ENCODE results near the gene RC3H1. TPM values are rescaled to one million over a fixed set of nuclear protein-coding genes. Genes with fewer than 3 reads are reported as not detected.
A peak's percentile ranks its signal among the peaks of the same experiment; 100 is the strongest.
"Not testable (repeated sequence)": the region's sequence is repeated elsewhere in the genome, so short reads cannot be mapped to it uniquely, and the experiment has no call there.

Gene RC3H1
- total RNA-seq = 19.1 TPM
- long read RNA-seq, partial matches to known transcripts = 2 of 5 reads
- long read RNA-seq, other reads (novel, unspliced or antisense) = 3 of 5 reads

GRCh38 chr1:174022080-174022975 is at the start of gene RC3H1:
TSS of gene RC3H1 (minus strand) at chr1:174022357. CDS start at chr1:173992985, 29,372 bp downstream.
- no peaks in the 10 kb centered on the region for H3K9me3 ChIP-seq (replicated peaks)
- no peaks in the 10 kb centered on the region for H3K27me3 ChIP-seq (ENCODE audit: low read depth)
- peak within 1 kb of the TSS; percentile 98 for H3K4me3 ChIP-seq
- peaks cover 3% of the 10 kb centered on the region for H3K36me3 ChIP-seq
- peak within 1 kb of the TSS; percentile 98 for H3K27ac ChIP-seq (replicated peaks)
- intact Hi-C loops (cut with micrococcal nuclease) = no loop called here
- peaks cover 60% of the 10 kb centered on the region for H3K4me1 ChIP-seq
- peak; percentile 93 for DNase-seq
- TF ChIP-seq CTCF (IDR thresholded peaks at IDR 0.05; ENCODE audit: borderline replicate concordance) = no peak

GRCh38 chr1:174070614-174071013 is 48.5 kb upstream of the RC3H1 start:
- no peak for TF ChIP-seq CTCF (IDR thresholded peaks at IDR 0.05; ENCODE audit: borderline replicate concordance)
- no peaks in the 10 kb centered on the region for H3K4me1 ChIP-seq
- H3K4me3 ChIP-seq = no peak overlapping the region
- no peak for DNase-seq
- H3K9me3 ChIP-seq (replicated peaks) = no peaks in the 10 kb centered on the region
- no peaks in the 10 kb centered on the region for H3K36me3 ChIP-seq
- H3K27me3 ChIP-seq (ENCODE audit: low read depth) = no peaks in the 10 kb centered on the region
- H3K27ac ChIP-seq (replicated peaks) = no peak overlapping the region
- intact Hi-C loops (cut with micrococcal nuclease) = loop anchor here (10.0 kb wide), 1 partner anchor 86 kb away; no protein-coding TSS in a partner anchor

- Histone ChIP-seq H3K36me3 (no peaks in the 10 kb centered on the region), H3K4me3 (no peak overlapping the region), H3K9me3 (replicated peaks) (no peaks in the 10 kb centered on the region), H3K27me3 (ENCODE audit: low read depth) (no peaks in the 10 kb centered on the region), H3K27ac (replicated peaks) (no peak overlapping the region), H3K4me1 (no peaks in the 10 kb centered on the region)
- no peak for DNase-seq
- intact Hi-C loops (cut with micrococcal nuclease) = no loop called here
- no peak for TF ChIP-seq CTCF (IDR thresholded peaks at IDR 0.05; ENCODE audit: borderline replicate concordance)
Measured at GRCh38 chr1:174068000-174068399, 45.8 kb upstream of the RC3H1 start.

- intact Hi-C loops (cut with micrococcal nuclease) = no loop called here
- Histone ChIP-seq H3K27me3 (ENCODE audit: low read depth) (no peaks in the 10 kb centered on the region), H3K4me1 (no peaks in the 10 kb centered on the region), H3K9me3 (replicated peaks) (no peaks in the 10 kb centered on the region), H3K4me3 (no peak overlapping the region), H3K27ac (replicated peaks) (no peak overlapping the region), H3K36me3 (no peaks in the 10 kb centered on the region)
- DNase-seq = no peak
- no peak for TF ChIP-seq CTCF (IDR thresholded peaks at IDR 0.05; ENCODE audit: borderline replicate concordance)
Measured at GRCh38 chr1:174060090-174060489, 37.9 kb upstream of the RC3H1 start.

GRCh38 chr1:174058624-174059023 is 36.5 kb upstream of the RC3H1 start:
- no peak for DNase-seq

GRCh38 chr1:174056609-174057008 is 34.5 kb upstream of the RC3H1 start:
- H3K4me3 ChIP-seq; H3K4me1 ChIP-seq; H3K9me3 ChIP-seq (replicated peaks); H3K36me3 ChIP-seq; intact Hi-C loops (cut with micrococcal nuclease); DNase-seq; H3K27me3 ChIP-seq (ENCODE audit: low read depth); H3K27ac ChIP-seq (replicated peaks): not testable (repeated sequence)

More at GRCh38 chr1:174058624-174059023, 36.5 kb upstream of the RC3H1 start:
- no peaks in the 10 kb centered on the region for H3K4me1 ChIP-seq
- intact Hi-C loops (cut with micrococcal nuclease) = no loop called here
- H3K27me3 ChIP-seq (ENCODE audit: low read depth) = no peaks in the 10 kb centered on the region
- no peaks in the 10 kb centered on the region for H3K9me3 ChIP-seq (replicated peaks)
- H3K4me3 ChIP-seq = no peak overlapping the region
- H3K36me3 ChIP-seq = no peaks in the 10 kb centered on the region
- no peak for TF ChIP-seq CTCF (IDR thresholded peaks at IDR 0.05; ENCODE audit: borderline replicate concordance)
- no peak overlapping the region for H3K27ac ChIP-seq (replicated peaks)

GRCh38 chr1:174055797-174056196 is 33.6 kb upstream of the RC3H1 start:
- H3K27me3 ChIP-seq (ENCODE audit: low read depth); H3K9me3 ChIP-seq (replicated peaks); H3K27ac ChIP-seq (replicated peaks); DNase-seq; H3K4me1 ChIP-seq; intact Hi-C loops (cut with micrococcal nuclease); H3K4me3 ChIP-seq; H3K36me3 ChIP-seq: not testable (repeated sequence)

Data from left ventricle myocardium inferior (tissue), 1 donor.